H1 (cell line): ENCODE results near the gene ARHGAP21. TPM values are rescaled to one million over a fixed set of nuclear protein-coding genes. Genes with fewer than 3 reads are reported as not detected.

Experiments
- BCL11A ChIP-seq, 2 experiments: IDR thresholded peaks; one replicate each; pipeline ENCODE4 v1.6.1; 2011; ENCODE audit warnings: low read depth in 2 of 2, low read length in 2 of 2, mild to moderate bottlenecking in 2 of 2
- CEBPB ChIP-seq: IDR thresholded peaks from 2 replicates; pipeline ENCODE4 v1.6.1; 2012; ENCODE audit warnings: low read depth, low read length
- NANOG ChIP-seq: IDR thresholded peaks from 2 replicates; pipeline ENCODE4 v1.6.1; 2011; ENCODE audit warnings: low read length, low read depth, mild to moderate bottlenecking, inconsistent platforms; ENCODE audit not compliant: insufficient read depth, poor library complexity, severe bottlenecking
- ZNF274 ChIP-seq: IDR thresholded peaks from 2 replicates; pipeline ENCODE4 v1.7.0; 2012; ENCODE audit warnings: low read length, borderline replicate concordance; ENCODE audit errors: extremely low read depth
- polyA plus RNA-seq, 7 experiments: library from polyadenylated mRNA; depleted of rRNA in 3 of 7; stranded (reverse) in 5 of 7; unstranded in 2 of 7; fragments of >200 nt in 5 of 7; fragments of 200-250 nt in 2 of 7; gene quantifications; 1 replicate in 5 of 7; 2 replicates in 1 of 7; 4 replicates in 1 of 7; pipeline versions ENCODE4 v1.2.1 to v1.2.3, GENCODE V29; 2011 to 2013; ENCODE audit warnings: missing spikeins in 2 of 7, mixed read lengths in 2 of 7
- total RNA-seq: library from RNA; stranded (reverse); fragmentation: NEBNext Ultra II Directional; extraction: Animal tissue kit (Norgen Biotek cat#: 25700); gene quantifications from 2 replicates; pipeline ENCODE4 v1.2.1, GENCODE V29; 2021
- TF ChIP-seq, protein P1 (sequence below): fragments of 300-600 bp; sonication (generic); IDR thresholded peaks from 2 replicates; pipeline ENCODE4 v1.7.1; 2012; ENCODE audit warnings: low read length, moderate library complexity, mild to moderate bottlenecking, inconsistent platforms; ENCODE audit not compliant: insufficient replicate concordance

ARHGAP21 gene
- total and polyA plus RNA-seq, 2 of the 8 experiments (the other 6 are each of a cell fraction or from before 2014, with no cell fraction given), result 14.4 to 35.3 TPM

GRCh38 chr10:24597961-24598360, 125.7 kb downstream of the ARHGAP21 start (continued):
- TF ChIP-seq, protein P1, sequence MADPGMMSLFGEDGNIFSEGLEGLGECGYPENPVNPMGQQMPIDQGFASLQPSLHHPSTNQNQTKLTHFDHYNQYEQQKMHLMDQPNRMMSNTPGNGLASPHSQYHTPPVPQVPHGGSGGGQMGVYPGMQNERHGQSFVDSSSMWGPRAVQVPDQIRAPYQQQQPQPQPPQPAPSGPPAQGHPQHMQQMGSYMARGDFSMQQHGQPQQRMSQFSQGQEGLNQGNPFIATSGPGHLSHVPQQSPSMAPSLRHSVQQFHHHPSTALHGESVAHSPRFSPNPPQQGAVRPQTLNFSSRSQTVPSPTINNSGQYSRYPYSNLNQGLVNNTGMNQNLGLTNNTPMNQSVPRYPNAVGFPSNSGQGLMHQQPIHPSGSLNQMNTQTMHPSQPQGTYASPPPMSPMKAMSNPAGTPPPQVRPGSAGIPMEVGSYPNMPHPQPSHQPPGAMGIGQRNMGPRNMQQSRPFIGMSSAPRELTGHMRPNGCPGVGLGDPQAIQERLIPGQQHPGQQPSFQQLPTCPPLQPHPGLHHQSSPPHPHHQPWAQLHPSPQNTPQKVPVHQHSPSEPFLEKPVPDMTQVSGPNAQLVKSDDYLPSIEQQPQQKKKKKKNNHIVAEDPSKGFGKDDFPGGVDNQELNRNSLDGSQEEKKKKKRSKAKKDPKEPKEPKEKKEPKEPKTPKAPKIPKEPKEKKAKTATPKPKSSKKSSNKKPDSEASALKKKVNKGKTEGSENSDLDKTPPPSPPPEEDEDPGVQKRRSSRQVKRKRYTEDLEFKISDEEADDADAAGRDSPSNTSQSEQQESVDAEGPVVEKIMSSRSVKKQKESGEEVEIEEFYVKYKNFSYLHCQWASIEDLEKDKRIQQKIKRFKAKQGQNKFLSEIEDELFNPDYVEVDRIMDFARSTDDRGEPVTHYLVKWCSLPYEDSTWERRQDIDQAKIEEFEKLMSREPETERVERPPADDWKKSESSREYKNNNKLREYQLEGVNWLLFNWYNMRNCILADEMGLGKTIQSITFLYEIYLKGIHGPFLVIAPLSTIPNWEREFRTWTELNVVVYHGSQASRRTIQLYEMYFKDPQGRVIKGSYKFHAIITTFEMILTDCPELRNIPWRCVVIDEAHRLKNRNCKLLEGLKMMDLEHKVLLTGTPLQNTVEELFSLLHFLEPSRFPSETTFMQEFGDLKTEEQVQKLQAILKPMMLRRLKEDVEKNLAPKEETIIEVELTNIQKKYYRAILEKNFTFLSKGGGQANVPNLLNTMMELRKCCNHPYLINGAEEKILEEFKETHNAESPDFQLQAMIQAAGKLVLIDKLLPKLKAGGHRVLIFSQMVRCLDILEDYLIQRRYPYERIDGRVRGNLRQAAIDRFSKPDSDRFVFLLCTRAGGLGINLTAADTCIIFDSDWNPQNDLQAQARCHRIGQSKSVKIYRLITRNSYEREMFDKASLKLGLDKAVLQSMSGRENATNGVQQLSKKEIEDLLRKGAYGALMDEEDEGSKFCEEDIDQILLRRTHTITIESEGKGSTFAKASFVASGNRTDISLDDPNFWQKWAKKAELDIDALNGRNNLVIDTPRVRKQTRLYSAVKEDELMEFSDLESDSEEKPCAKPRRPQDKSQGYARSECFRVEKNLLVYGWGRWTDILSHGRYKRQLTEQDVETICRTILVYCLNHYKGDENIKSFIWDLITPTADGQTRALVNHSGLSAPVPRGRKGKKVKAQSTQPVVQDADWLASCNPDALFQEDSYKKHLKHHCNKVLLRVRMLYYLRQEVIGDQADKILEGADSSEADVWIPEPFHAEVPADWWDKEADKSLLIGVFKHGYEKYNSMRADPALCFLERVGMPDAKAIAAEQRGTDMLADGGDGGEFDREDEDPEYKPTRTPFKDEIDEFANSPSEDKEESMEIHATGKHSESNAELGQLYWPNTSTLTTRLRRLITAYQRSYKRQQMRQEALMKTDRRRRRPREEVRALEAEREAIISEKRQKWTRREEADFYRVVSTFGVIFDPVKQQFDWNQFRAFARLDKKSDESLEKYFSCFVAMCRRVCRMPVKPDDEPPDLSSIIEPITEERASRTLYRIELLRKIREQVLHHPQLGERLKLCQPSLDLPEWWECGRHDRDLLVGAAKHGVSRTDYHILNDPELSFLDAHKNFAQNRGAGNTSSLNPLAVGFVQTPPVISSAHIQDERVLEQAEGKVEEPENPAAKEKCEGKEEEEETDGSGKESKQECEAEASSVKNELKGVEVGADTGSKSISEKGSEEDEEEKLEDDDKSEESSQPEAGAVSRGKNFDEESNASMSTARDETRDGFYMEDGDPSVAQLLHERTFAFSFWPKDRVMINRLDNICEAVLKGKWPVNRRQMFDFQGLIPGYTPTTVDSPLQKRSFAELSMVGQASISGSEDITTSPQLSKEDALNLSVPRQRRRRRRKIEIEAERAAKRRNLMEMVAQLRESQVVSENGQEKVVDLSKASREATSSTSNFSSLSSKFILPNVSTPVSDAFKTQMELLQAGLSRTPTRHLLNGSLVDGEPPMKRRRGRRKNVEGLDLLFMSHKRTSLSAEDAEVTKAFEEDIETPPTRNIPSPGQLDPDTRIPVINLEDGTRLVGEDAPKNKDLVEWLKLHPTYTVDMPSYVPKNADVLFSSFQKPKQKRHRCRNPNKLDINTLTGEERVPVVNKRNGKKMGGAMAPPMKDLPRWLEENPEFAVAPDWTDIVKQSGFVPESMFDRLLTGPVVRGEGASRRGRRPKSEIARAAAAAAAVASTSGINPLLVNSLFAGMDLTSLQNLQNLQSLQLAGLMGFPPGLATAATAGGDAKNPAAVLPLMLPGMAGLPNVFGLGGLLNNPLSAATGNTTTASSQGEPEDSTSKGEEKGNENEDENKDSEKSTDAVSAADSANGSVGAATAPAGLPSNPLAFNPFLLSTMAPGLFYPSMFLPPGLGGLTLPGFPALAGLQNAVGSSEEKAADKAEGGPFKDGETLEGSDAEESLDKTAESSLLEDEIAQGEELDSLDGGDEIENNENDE, result no peak
- no peak for TF ChIP-seq ZNF274
- no peak for TF ChIP-seq CEBPB
- TF ChIP-seq BCL11A (IDR thresholded peaks at IDR 0.05; ENCODE audit: low read depth in 2 of 2, low read length in 2 of 2), result no peak
- no peak for TF ChIP-seq NANOG
